Naive thymus-derived CD4-positive, alpha-beta T cell (primary cell): ENCODE measurements around the gene KCNT1. TPM values are rescaled to one million over a fixed set of nuclear protein-coding genes. Genes with fewer than 3 reads are reported as not detected.

Source experiments
- ATAC-seq: fragments of 150-1000 bp; cut with Tn5 transposase; 2 replicates; pipeline ENCODE4 v1.10.0; 2021; ENCODE audit warnings: mild to moderate bottlenecking, moderate library complexity
- CTCF ChIA-PET: fragments of 350-600 bp; sonication (Branson Sonifier 250); formaldehyde crosslinking; loops from one replicate; lab custom pipeline; 2021; ENCODE audit warnings: antibody characterized with exemption; lab: Charles Lee
- POLR2A ChIA-PET: fragments of 350-600 bp; sonication (Branson Sonifier 250); formaldehyde crosslinking; loops from one replicate; lab custom pipeline; 2021; ENCODE audit warnings: antibody characterized with exemption, inconsistent platforms; lab: Charles Lee
- DNase-seq, 9 donors: peaks; one replicate each; pipeline versions ENCODE4 v3.0.0 to v3.0.0-alpha.2; 2020 to 2022; ENCODE audit warnings: mixed read lengths in 1 of 9
- H3K27ac ChIP-seq: one replicate; pipeline ENCODE4 v1.7.0; 2013; ENCODE audit warnings: mild to moderate bottlenecking, low read depth, low read length, moderate library complexity
- H3K27me3 ChIP-seq, 2 donors: one replicate each; pipeline ENCODE4 v1.7.0; 2013; ENCODE audit warnings: low read length in 2 of 2, mild to moderate bottlenecking in 2 of 2, moderate library complexity in 2 of 2; ENCODE audit not compliant: control insufficient read depth in 2 of 2, insufficient read depth in 2 of 2
- H3K36me3 ChIP-seq, 3 experiments: 1 replicate in 2 of 3; 2 replicates in 1 of 3; pipeline ENCODE4 v1.7.0; 2013; ENCODE audit warnings: low read length in 3 of 3, mild to moderate bottlenecking in 3 of 3, moderate library complexity in 1 of 3; ENCODE audit not compliant: insufficient read depth in 3 of 3, control insufficient read depth in 2 of 3
- H3K4me1 ChIP-seq, 2 donors: one replicate each; pipeline ENCODE4 v1.7.0; 2013; ENCODE audit warnings: low read length in 2 of 2, mild to moderate bottlenecking in 2 of 2, moderate library complexity in 1 of 2; ENCODE audit not compliant: control insufficient read depth in 2 of 2, insufficient read depth in 2 of 2
- H3K4me3 ChIP-seq: 2 replicates; pipeline ENCODE4 v1.7.0; 2013; ENCODE audit warnings: mild to moderate bottlenecking, low read length
- H3K9me3 ChIP-seq, 3 experiments: 1 replicate in 2 of 3; 2 replicates in 1 of 3; pipeline ENCODE4 v1.7.0; 2013; ENCODE audit warnings: low read length in 3 of 3; ENCODE audit not compliant: control insufficient read depth in 2 of 3
- H3K27ac Mint-ChIP-seq, 9 donors: one replicate each; pipeline ENCODE4 v1.8.0; 2020 to 2022; ENCODE audit warnings: mixed read lengths in 9 of 9, mild to moderate bottlenecking in 8 of 9, moderate library complexity in 5 of 9, inconsistent platforms in 2 of 9
- H3K27me3 Mint-ChIP-seq, 5 donors: one replicate each; pipeline ENCODE4 v1.8.0; 2021 to 2022; ENCODE audit warnings: mixed read lengths in 5 of 5, mild to moderate bottlenecking in 1 of 5
- H3K36me3 Mint-ChIP-seq, 5 donors: one replicate each; pipeline ENCODE4 v1.8.0; 2020 to 2022; ENCODE audit warnings: mixed read lengths in 5 of 5, mild to moderate bottlenecking in 3 of 5, inconsistent platforms in 1 of 5
- H3K4me1 Mint-ChIP-seq, 7 donors: one replicate each; pipeline ENCODE4 v1.8.0; 2020 to 2022; ENCODE audit warnings: mixed read lengths in 7 of 7, mild to moderate bottlenecking in 3 of 7, inconsistent platforms in 1 of 7
- H3K4me3 Mint-ChIP-seq, 10 donors: one replicate each; pipeline ENCODE4 v1.8.0; 2020 to 2022; ENCODE audit warnings: mild to moderate bottlenecking in 10 of 10, mixed read lengths in 10 of 10, moderate library complexity in 6 of 10, inconsistent platforms in 2 of 10
- H3K9me3 Mint-ChIP-seq, 11 donors: one replicate each; pipeline ENCODE4 v1.8.0; 2020 to 2022; ENCODE audit warnings: mixed read lengths in 11 of 11, mild to moderate bottlenecking in 4 of 11, inconsistent platforms in 1 of 11, moderate library complexity in 1 of 11
- intact Hi-C, 2 donors: fragments of 100-400 bp; cut with micrococcal nuclease; formaldehyde crosslinking; loops; one replicate each; pipeline ENCODE4 v1.15.1; 2023
- polyA plus RNA-seq, 2 donors: library from polyadenylated mRNA; unstranded; fragments of 300-500 nt; fragmentation: Illumina TruSeq; gene quantifications; one replicate each; pipeline ENCODE4 v1.2.3, GENCODE V29; 2021
- total RNA-seq, 6 experiments: library from RNA in 5 of 6; stranded (reverse) in 5 of 6; gene quantifications; 1 replicate in 5 of 6; 2 replicates in 1 of 6; pipeline ENCODE4 v1.2.3 and lab custom pipeline; 2021 to 2026

KCNT1 gene
- total and polyA plus RNA-seq, 7 experiments from 2014 or later, result 0.29 TPM; not detected in 6

GRCh38 chr9:135801070-135801469 is 99.1 kb downstream of the KCNT1 start:
- Histone ChIP-seq H3K4me3 (no peak overlapping the region), H3K9me3 (no peaks in the 10 kb centered on the region), H3K36me3 (no peaks in the 10 kb centered on the region), H3K27me3 (no peaks in the 10 kb centered on the region), H3K27ac (no peak overlapping the region), H3K4me1 (peaks cover 0 to 3% of the 10 kb centered on the region in 2 donors)
- H3K36me3 Mint-ChIP-seq, result peaks cover 0 to 12% (median 0%) of the 10 kb centered on the region in 5 donors
- ATAC-seq (no peak), DNase-seq (no peak)
- CTCF ChIA-PET, result no interaction called here
- H3K9me3 Mint-ChIP-seq, result peaks cover 0 to 3% (median 0%) of the 10 kb centered on the region in 11 donors
- intact Hi-C loops, result no loop called here
- H3K4me1 Mint-ChIP-seq, result peaks cover 0 to 15% (median 4%) of the 10 kb centered on the region in 7 donors
- H3K27ac Mint-ChIP-seq, result peak overlapping the region in 1 of 9 donors; percentile 35
- POLR2A ChIA-PET, result no interaction called here
- H3K4me3 Mint-ChIP-seq, result no peak overlapping the region
- H3K27me3 Mint-ChIP-seq, result peaks cover 0 to 12% (median 0%) of the 10 kb centered on the region in 5 donors

- no peak for ATAC-seq
Measured at GRCh38 chr9:135802876-135803419, 101.0 kb downstream of the KCNT1 start.

GRCh38 chr9:135803441-135803840 is 101.5 kb downstream of the KCNT1 start:
- no peak overlapping the region for H3K27ac Mint-ChIP-seq
- intact Hi-C loops, result no loop called here
- peaks cover 0 to 16% (median 4%) of the 10 kb centered on the region in 7 donors for H3K4me1 Mint-ChIP-seq
- H3K36me3 Mint-ChIP-seq, result peaks cover 0 to 11% (median 0%) of the 10 kb centered on the region in 5 donors
- no peak overlapping the region for H3K27ac ChIP-seq
- H3K36me3 ChIP-seq, result no peaks in the 10 kb centered on the region
- no peaks in the 10 kb centered on the region for H3K27me3 ChIP-seq
- ATAC-seq (no peak), DNase-seq (no peak)
- H3K9me3 Mint-ChIP-seq, result peaks cover 0 to 3% (median 0%) of the 10 kb centered on the region in 11 donors
- ChIA-PET POLR2A (no interaction called here), CTCF (interaction anchor here (1.2 kb wide), 1 partner anchor 8 kb away, joined by 3 read pairs; no protein-coding TSS in a partner anchor)
- H3K4me3 Mint-ChIP-seq, result no peak overlapping the region
- no peaks in the 10 kb centered on the region for H3K9me3 ChIP-seq
- peaks cover 0 to 2% (median 0%) of the 10 kb centered on the region in 5 donors for H3K27me3 Mint-ChIP-seq
- no peak overlapping the region for H3K4me3 ChIP-seq
- peaks cover 0 to 3% of the 10 kb centered on the region in 2 donors for H3K4me1 ChIP-seq

More at GRCh38 chr9:135802876-135803419, 101.0 kb downstream of the KCNT1 start:
- ChIA-PET POLR2A (no interaction called here), CTCF (interaction anchor here (1.2 kb wide), 1 partner anchor 8 kb away, joined by 3 read pairs; no protein-coding TSS in a partner anchor)
- Histone ChIP-seq H3K4me1 (peaks cover 0 to 3% of the 10 kb centered on the region in 2 donors), H3K27me3 (no peaks in the 10 kb centered on the region), H3K27ac (no peak overlapping the region), H3K9me3 (no peaks in the 10 kb centered on the region), H3K36me3 (no peaks in the 10 kb centered on the region), H3K4me3 (no peak overlapping the region)
- intact Hi-C loops, result no loop called here
- peaks cover 0 to 12% (median 0%) of the 10 kb centered on the region in 5 donors for H3K36me3 Mint-ChIP-seq
- H3K4me1 Mint-ChIP-seq, result peaks cover 0 to 16% (median 4%) of the 10 kb centered on the region in 7 donors
- DNase-seq, result no peak
- peaks cover 0 to 4% (median 0%) of the 10 kb centered on the region in 5 donors for H3K27me3 Mint-ChIP-seq
- H3K9me3 Mint-ChIP-seq, result peaks cover 0 to 3% (median 0%) of the 10 kb centered on the region in 11 donors
- no peak overlapping the region for H3K27ac Mint-ChIP-seq
- H3K4me3 Mint-ChIP-seq, result no peak overlapping the region

- intact Hi-C loops, result no loop called here
- H3K9me3 ChIP-seq, result no peaks in the 10 kb centered on the region
- Mint-ChIP-seq H3K4me3 (no peak overlapping the region), H3K36me3 (peaks cover 0 to 9% (median 0%) of the 10 kb centered on the region in 5 donors), H3K27me3 (no peaks in the 10 kb centered on the region), H3K9me3 (peaks cover 0 to 3% (median 0%) of the 10 kb centered on the region in 11 donors), H3K4me1 (peaks cover 0 to 16% (median 4%) of the 10 kb centered on the region in 7 donors), H3K27ac (no peak overlapping the region)
- no peaks in the 10 kb centered on the region for H3K27me3 ChIP-seq
- H3K4me3 ChIP-seq, result no peak overlapping the region
- POLR2A ChIA-PET, result interaction anchor here (0.6 kb wide), 1 partner anchor 11 kb away, joined by 3 read pairs; no protein-coding TSS in a partner anchor
- peaks cover 0 to 3% of the 10 kb centered on the region in 2 donors for H3K4me1 ChIP-seq
- peaks cover 0 to under 1% (median 0%) of the 10 kb centered on the region in 3 experiments for H3K36me3 ChIP-seq
- CTCF ChIA-PET, result no interaction called here
- H3K27ac ChIP-seq, result no peak overlapping the region
- no peak for DNase-seq
- ATAC-seq, result no peak
Measured at GRCh38 chr9:135804581-135805421, 102.8 kb downstream of the KCNT1 start.

GRCh38 chr9:135805422-135806022 is 103.5 kb downstream of the KCNT1 start:
- ChIA-PET CTCF (no interaction called here), POLR2A (no interaction called here)
- H3K27me3 Mint-ChIP-seq, result no peaks in the 10 kb centered on the region
- intact Hi-C loops, result no loop called here
- Histone ChIP-seq H3K36me3 (peaks cover 0 to 8% (median 0%) of the 10 kb centered on the region in 3 experiments), H3K4me3 (no peak overlapping the region), H3K4me1 (peaks cover 0 to 3% of the 10 kb centered on the region in 2 donors), H3K27ac (no peak overlapping the region), H3K27me3 (no peaks in the 10 kb centered on the region), H3K9me3 (no peaks in the 10 kb centered on the region)
- DNase-seq (no peak), ATAC-seq (no peak)
- H3K27ac Mint-ChIP-seq, result no peak overlapping the region
- H3K4me3 Mint-ChIP-seq, result no peak overlapping the region
- peaks cover 0 to 16% (median 4%) of the 10 kb centered on the region in 7 donors for H3K4me1 Mint-ChIP-seq
- peaks cover 0 to 3% (median 0%) of the 10 kb centered on the region in 11 donors for H3K9me3 Mint-ChIP-seq
- peaks cover 0 to 15% (median 3%) of the 10 kb centered on the region in 5 donors for H3K36me3 Mint-ChIP-seq

GRCh38 chr9:135809166-135809565 is 107.2 kb downstream of the KCNT1 start:
- Mint-ChIP-seq H3K27ac (no peak overlapping the region), H3K9me3 (no peaks in the 10 kb centered on the region), H3K27me3 (no peaks in the 10 kb centered on the region), H3K36me3 (peaks cover 4 to 36% (median 19%) of the 10 kb centered on the region in 5 donors), H3K4me3 (no peak overlapping the region), H3K4me1 (peaks cover 0 to 16% (median 4%) of the 10 kb centered on the region in 7 donors)
- no peak for DNase-seq
- Histone ChIP-seq H3K4me3 (no peak overlapping the region), H3K9me3 (no peaks in the 10 kb centered on the region), H3K4me1 (peaks cover 0 to 3% of the 10 kb centered on the region in 2 donors), H3K36me3 (peaks cover 0 to 34% (median 0%) of the 10 kb centered on the region in 3 experiments), H3K27me3 (no peaks in the 10 kb centered on the region), H3K27ac (no peak overlapping the region)
- no peak for ATAC-seq
- intact Hi-C loops, result no loop called here
- CTCF ChIA-PET, result no interaction called here
- POLR2A ChIA-PET, result no interaction called here
